Subcutaneous adipose tissue (tissue), 4 donors: ENCODE measurements around the gene STK11IP. TPM values are rescaled to one million over a fixed set of nuclear protein-coding genes. Genes with fewer than 3 reads are reported as not detected.

ENCODE experiments used
- total RNA-seq, 4 donors: library from RNA; depleted of rRNA; stranded (reverse); fragments of >200 nt; gene quantifications; one replicate each; pipeline ENCODE4 v1.1.0, GENCODE V29; 2016
- TF ChIP-seq, protein P1 (sequence below): fragments of 450-650 bp; IDR thresholded peaks from one replicate; pipeline ENCODE4 v1.5.1; 2016; ENCODE audit warnings: low read depth, mild to moderate bottlenecking, control low read depth, antibody characterized with exemption, moderate library complexity

Gene STK11IP, protein sequence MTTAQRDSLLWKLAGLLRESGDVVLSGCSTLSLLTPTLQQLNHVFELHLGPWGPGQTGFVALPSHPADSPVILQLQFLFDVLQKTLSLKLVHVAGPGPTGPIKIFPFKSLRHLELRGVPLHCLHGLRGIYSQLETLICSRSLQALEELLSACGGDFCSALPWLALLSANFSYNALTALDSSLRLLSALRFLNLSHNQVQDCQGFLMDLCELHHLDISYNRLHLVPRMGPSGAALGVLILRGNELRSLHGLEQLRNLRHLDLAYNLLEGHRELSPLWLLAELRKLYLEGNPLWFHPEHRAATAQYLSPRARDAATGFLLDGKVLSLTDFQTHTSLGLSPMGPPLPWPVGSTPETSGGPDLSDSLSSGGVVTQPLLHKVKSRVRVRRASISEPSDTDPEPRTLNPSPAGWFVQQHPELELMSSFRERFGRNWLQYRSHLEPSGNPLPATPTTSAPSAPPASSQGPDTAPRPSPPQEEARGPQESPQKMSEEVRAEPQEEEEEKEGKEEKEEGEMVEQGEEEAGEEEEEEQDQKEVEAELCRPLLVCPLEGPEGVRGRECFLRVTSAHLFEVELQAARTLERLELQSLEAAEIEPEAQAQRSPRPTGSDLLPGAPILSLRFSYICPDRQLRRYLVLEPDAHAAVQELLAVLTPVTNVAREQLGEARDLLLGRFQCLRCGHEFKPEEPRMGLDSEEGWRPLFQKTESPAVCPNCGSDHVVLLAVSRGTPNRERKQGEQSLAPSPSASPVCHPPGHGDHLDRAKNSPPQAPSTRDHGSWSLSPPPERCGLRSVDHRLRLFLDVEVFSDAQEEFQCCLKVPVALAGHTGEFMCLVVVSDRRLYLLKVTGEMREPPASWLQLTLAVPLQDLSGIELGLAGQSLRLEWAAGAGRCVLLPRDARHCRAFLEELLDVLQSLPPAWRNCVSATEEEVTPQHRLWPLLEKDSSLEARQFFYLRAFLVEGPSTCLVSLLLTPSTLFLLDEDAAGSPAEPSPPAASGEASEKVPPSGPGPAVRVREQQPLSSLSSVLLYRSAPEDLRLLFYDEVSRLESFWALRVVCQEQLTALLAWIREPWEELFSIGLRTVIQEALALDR
- 10 to 100 TPM in 3 of 4 donors, 1 to 10 TPM in 1; 5.4 to 20.5 (median 10.4) TPM for total RNA-seq

DNA sequence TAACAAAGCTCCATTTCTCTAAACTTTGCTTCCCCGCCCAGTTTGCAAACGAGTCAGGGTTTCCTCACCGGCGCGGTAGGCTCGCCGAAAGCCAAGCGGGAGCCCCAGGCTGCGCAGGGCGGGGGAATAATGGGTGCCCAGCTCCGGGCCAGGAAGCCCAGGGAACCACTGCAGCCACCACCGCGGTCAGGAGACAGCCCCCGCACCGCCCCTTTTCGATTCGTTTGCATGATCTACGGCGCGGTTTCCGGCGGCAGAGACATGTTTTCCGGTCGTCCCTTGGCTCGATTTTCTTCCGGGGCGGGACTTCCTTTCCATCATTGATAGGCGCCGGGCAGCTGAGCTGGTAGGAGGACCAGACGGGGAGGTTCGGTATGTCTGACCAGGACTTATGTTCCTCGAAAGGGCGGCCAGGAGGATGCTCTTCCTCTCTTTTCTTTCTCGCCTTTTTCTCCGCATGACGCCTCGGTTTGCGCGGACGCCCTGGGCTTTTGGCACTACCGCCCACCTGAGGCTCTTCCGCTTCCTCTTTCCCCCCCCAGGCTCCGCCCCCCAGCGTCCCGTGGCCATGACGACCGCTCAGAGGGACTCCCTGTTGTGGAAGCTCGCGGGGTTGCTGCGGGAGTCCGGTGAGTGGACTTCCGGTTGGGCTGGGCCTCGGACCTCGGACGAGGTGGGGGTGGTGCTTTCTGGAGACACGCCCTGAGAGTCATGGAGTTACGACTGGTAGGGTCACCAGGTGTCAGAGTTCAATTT is at the start of gene STK11IP:
TSS of gene STK11IP (plus strand) at position 306 of the 756 bp plus-strand sequence. CDS start at position 569, 263 bp downstream.
- TF ChIP-seq, protein P1, sequence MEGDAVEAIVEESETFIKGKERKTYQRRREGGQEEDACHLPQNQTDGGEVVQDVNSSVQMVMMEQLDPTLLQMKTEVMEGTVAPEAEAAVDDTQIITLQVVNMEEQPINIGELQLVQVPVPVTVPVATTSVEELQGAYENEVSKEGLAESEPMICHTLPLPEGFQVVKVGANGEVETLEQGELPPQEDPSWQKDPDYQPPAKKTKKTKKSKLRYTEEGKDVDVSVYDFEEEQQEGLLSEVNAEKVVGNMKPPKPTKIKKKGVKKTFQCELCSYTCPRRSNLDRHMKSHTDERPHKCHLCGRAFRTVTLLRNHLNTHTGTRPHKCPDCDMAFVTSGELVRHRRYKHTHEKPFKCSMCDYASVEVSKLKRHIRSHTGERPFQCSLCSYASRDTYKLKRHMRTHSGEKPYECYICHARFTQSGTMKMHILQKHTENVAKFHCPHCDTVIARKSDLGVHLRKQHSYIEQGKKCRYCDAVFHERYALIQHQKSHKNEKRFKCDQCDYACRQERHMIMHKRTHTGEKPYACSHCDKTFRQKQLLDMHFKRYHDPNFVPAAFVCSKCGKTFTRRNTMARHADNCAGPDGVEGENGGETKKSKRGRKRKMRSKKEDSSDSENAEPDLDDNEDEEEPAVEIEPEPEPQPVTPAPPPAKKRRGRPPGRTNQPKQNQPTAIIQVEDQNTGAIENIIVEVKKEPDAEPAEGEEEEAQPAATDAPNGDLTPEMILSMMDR: no peak

DNA sequence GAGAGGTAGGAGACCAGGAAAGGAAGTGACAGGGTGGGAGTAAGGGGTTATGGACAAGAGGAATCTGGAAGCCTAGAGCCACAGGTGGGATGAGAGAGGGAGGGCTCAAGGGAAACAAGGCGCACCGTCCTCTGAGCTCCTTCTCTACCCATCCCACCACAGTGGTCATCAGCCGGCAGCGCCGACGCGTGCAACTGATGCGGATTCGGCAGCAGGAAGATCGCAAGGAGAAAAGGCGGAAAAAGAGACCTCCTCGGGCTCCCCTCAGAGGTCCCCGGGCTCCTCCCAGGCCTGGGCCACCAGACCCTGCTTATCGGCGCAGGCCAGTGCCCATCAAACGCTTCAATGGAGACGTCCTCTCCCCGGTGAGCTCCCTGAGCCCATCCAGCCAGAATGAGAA is 48.7 kb upstream of the STK11IP start:
- TF ChIP-seq, protein P1: no peak

DNA sequence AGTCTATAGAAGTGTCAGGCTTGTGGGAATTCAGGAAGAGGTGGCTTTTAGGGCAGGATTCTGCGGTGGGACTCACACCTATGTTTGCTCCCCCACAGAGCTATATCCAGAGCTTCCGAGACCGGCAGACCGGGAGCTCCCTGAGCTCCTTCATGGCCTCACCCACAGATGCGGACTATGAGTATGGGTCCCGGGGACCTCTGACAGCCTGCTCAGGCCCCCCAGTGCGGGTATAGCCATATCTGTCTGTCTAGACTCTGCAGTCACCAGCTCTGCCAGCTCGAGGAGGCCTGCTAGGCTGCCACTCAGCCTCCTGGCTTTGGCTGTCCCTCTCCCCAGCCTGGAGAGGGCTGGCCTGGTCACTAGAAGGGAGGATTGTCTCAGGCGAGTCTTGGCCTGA is 48.0 kb upstream of the STK11IP start:
- TF ChIP-seq, protein P1: no peak

DNA sequence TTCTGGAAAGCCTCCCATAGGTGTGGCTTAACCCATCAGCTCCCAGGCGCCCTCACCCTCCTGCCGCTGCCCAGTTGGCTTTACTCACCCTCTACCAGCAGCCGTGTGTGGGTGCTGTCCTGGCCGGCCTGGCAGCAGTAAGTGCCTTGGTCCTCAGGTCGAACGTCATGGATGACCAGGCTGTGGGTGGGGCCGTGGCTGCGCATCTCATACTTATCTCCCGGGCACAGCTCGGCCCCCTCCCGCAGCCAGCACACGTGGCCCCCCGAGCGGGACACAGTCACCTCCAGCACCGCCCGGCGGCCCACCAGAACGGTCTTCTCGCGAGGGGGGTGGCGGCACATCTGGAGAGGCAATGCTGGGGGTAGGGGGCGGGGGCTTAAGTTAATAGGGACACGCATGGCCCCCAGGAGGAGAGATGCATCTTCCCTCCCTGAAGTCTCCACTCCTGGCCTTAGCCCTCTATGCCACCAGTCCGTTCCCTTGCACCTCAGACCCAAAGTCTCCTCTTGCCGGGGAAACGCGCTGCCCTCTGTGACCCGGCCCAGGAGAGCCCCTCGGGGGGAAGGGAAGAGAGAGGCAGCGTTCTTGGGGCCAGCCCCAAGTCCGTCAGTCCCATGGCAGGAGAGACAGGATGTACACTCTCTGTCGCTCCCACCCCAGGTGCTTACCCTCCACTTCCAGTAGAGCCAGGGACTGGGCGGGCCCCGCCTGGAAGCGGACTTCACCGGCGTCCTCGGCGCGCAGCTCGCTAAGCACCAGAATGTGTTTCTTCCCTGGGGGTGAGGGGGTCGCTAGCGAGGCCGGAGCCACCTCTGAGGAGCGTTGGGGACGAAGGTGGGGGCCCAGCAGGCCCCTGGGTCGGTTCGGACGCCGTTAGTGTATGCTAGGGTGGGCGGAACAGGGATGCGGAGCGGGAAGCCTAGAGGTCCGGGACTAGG is 45.9 kb upstream of the STK11IP start:
- TF ChIP-seq, protein P1: no peak

DNA sequence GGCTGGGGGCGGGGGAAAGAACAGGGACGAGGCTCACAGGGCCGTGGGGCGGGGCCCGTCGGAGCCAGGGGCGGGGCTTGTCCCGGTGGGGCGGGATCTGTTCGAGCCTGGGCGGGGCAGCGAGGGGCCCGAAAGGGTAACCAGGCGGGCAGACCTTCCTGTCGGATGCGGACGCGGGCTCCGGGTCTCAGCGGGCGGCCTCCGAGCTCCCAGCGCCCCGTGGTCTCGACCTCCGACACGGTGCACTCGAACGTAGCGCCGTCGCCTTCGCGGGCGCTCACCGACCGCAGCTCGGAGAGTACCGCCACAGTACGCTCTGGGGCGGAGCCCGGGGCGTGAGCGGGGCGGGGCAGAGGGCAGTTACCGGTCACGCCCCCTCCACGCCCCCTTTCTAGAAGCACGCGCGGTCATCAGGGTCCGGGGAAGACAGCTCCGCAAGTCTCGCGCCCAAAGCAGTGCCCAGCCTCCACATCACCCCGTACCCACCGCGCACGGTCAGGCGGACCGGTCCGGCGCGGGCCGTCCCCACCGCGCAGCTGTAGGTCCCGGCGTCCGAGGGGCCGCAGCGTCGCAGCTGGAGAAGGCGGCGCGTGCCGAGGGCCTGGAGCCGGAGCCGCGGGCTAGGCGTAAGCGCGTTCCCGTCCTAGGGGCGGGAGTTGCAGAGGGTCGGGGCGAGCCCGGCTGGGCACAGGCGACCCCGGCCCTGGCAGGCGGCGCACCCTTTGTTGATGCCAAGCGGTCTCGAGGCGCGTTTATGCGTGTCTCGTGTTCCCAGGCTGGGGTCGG is 45.1 kb upstream of the STK11IP start:
- TF ChIP-seq, protein P1: no peak

DNA sequence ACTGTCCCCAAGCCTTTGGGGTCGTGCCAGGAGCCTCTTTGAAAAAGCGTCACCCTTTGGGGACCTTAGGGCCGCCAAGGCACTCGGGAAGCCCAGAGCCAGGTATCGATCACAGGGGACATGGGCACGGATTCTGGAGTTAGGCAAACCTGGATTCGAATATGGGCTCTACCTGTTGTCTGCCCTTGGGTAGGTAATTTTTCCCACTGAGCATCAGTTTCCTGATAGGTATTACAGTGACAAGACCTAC is 44.6 kb upstream of the STK11IP start:
- TF ChIP-seq, protein P1: no peak
